Large intestine (tissue), 3 donors: ENCODE measurements around the gene BCO1. TPM values are rescaled to one million over a fixed set of nuclear protein-coding genes. Genes with fewer than 3 reads are reported as not detected.

Experiments
- DNase-seq, 2 donors: peaks; one replicate each; pipeline versions ENCODE4 v3.0.0 to v3.0.0-alpha.2; 2013
- H3K27ac ChIP-seq: one replicate; pipeline ENCODE4 v1.5.1; 2013; ENCODE audit warnings: low read length
- H3K27me3 ChIP-seq: 2 replicates; pipeline ENCODE4 v1.6.1; 2013; ENCODE audit warnings: low read length; ENCODE audit not compliant: control insufficient read depth, insufficient read depth
- H3K36me3 ChIP-seq: 2 replicates; pipeline ENCODE4 v1.6.1; 2013; ENCODE audit warnings: low read length; ENCODE audit not compliant: control insufficient read depth, insufficient read depth
- H3K4me1 ChIP-seq: one replicate; pipeline ENCODE4 v1.6.1; 2013; ENCODE audit warnings: low read length; ENCODE audit not compliant: control insufficient read depth, insufficient read depth
- H3K4me3 ChIP-seq: one replicate; pipeline ENCODE4 v1.5.1; 2013; ENCODE audit warnings: low read length
- H3K9me3 ChIP-seq: one replicate; pipeline ENCODE4 v1.6.1; 2013; ENCODE audit warnings: mild to moderate bottlenecking, low read depth, low read length, moderate library complexity; ENCODE audit not compliant: control insufficient read depth
- WGBS: methylation state at CpG from one replicate; pipeline ENCODE4 v1.1.5; 2013; ENCODE audit warnings: low lambda C conversion rate; ENCODE audit not compliant: insufficient coverage; 5-methylcytosine and 5-hydroxymethylcytosine counted together
- polyA plus RNA-seq: library from polyadenylated mRNA; unstranded; fragments of 120-200 nt; gene quantifications from one replicate; pipeline ENCODE4 v1.2.1, GENCODE V29; 2013

Gene BCO1
- polyA plus RNA-seq, 1 donor = 1.2 TPM

GRCh38 chr16:81275064-81275532 lies 36.6 kb downstream of the BCO1 start:
- H3K9me3 ChIP-seq = no peaks in the 10 kb centered on the region
- WGBS = no CpG with 5 or more reads among the region's 9 CpGs
- H3K4me1 ChIP-seq = peaks cover 38% of the 10 kb centered on the region
- H3K4me3 ChIP-seq = no peak overlapping the region
- H3K36me3 ChIP-seq = no peaks in the 10 kb centered on the region
- DNase-seq = peak in 1 of 2 donors; percentile 30
- no peaks in the 10 kb centered on the region for H3K27me3 ChIP-seq
- peak overlapping the region; percentile 84 for H3K27ac ChIP-seq

- Histone ChIP-seq H3K36me3 (no peaks in the 10 kb centered on the region), H3K4me1 (peaks cover 38% of the 10 kb centered on the region), H3K27me3 (no peaks in the 10 kb centered on the region), H3K9me3 (no peaks in the 10 kb centered on the region), H3K27ac (peak overlapping the region; percentile 84), H3K4me3 (no peak overlapping the region)
- no CpG with 5 or more reads among the region's 9 CpGs for whole genome bisulfite sequencing
- DNase-seq = peak; percentile 79 to 86
These were observed 37.3 kb downstream of the BCO1 start for GRCh38 chr16:81275795-81276194.

- Histone ChIP-seq H3K4me3 (no peak overlapping the region), H3K27me3 (no peaks in the 10 kb centered on the region), H3K36me3 (no peaks in the 10 kb centered on the region), H3K9me3 (no peaks in the 10 kb centered on the region), H3K4me1 (peaks cover 38% of the 10 kb centered on the region), H3K27ac (peak overlapping the region; percentile 47)
- 100% methylated on average over 1 of the region's 3 CpGs for WGBS
- no peak for DNase-seq
These were observed 37.8 kb downstream of the BCO1 start for GRCh38 chr16:81276323-81276722.

- WGBS = 40% methylated on average over 1 of the region's 6 CpGs
- no peaks in the 10 kb centered on the region for H3K9me3 ChIP-seq
- peak in 1 of 2 donors; percentile 51 for DNase-seq
- no peaks in the 10 kb centered on the region for H3K27me3 ChIP-seq
- H3K27ac ChIP-seq = no peak overlapping the region
- peaks cover 38% of the 10 kb centered on the region for H3K4me1 ChIP-seq
- no peak overlapping the region for H3K4me3 ChIP-seq
- no peaks in the 10 kb centered on the region for H3K36me3 ChIP-seq
These were observed 39.1 kb downstream of the BCO1 start for GRCh38 chr16:81277541-81278080.

GRCh38 chr16:81278526-81278925 lies 40.0 kb downstream of the BCO1 start:
- H3K27me3 ChIP-seq = no peaks in the 10 kb centered on the region
- H3K36me3 ChIP-seq = no peaks in the 10 kb centered on the region
- no peaks in the 10 kb centered on the region for H3K9me3 ChIP-seq
- DNase-seq = no peak
- WGBS = no CpG with 5 or more reads among the region's 4 CpGs
- H3K4me3 ChIP-seq = no peak overlapping the region
- H3K27ac ChIP-seq = no peak overlapping the region
- peaks cover 35% of the 10 kb centered on the region for H3K4me1 ChIP-seq

GRCh38 chr16:81279392-81279791 lies 40.9 kb downstream of the BCO1 start:
- Histone ChIP-seq H3K4me3 (no peak overlapping the region), H3K27ac (no peak overlapping the region), H3K36me3 (no peaks in the 10 kb centered on the region), H3K27me3 (no peaks in the 10 kb centered on the region), H3K9me3 (no peaks in the 10 kb centered on the region), H3K4me1 (peaks cover 28% of the 10 kb centered on the region)
- no peak for DNase-seq
- 71% methylated on average over 2 of the region's 4 CpGs for WGBS

GRCh38 chr16:81280393-81280792 lies 41.9 kb downstream of the BCO1 start:
- no peak for DNase-seq
- Histone ChIP-seq H3K36me3 (no peaks in the 10 kb centered on the region), H3K4me3 (no peak overlapping the region), H3K27me3 (no peaks in the 10 kb centered on the region), H3K9me3 (no peaks in the 10 kb centered on the region), H3K27ac (no peak overlapping the region), H3K4me1 (peaks cover 18% of the 10 kb centered on the region)
- 100% methylated on average over 1 of the region's 3 CpGs for WGBS

GRCh38 chr16:81283044-81283443 lies 44.6 kb downstream of the BCO1 start:
- Histone ChIP-seq H3K27ac (no peak overlapping the region), H3K9me3 (no peaks in the 10 kb centered on the region), H3K4me3 (no peak overlapping the region), H3K27me3 (no peaks in the 10 kb centered on the region), H3K36me3 (no peaks in the 10 kb centered on the region), H3K4me1 (no peaks in the 10 kb centered on the region)
- DNase-seq = no peak
- no CpG with 5 or more reads among the region's 3 CpGs for WGBS

- no peaks in the 10 kb centered on the region for H3K4me1 ChIP-seq
- no CpG with 5 or more reads among the region's 8 CpGs for WGBS
- DNase-seq = no peak
- no peaks in the 10 kb centered on the region for H3K9me3 ChIP-seq
- no peaks in the 10 kb centered on the region for H3K27me3 ChIP-seq
- no peak overlapping the region for H3K27ac ChIP-seq
- H3K4me3 ChIP-seq = no peak overlapping the region
- no peaks in the 10 kb centered on the region for H3K36me3 ChIP-seq
These were observed 46.6 kb downstream of the BCO1 start for GRCh38 chr16:81284995-81285600.

- no peak for DNase-seq
- Histone ChIP-seq H3K27me3 (no peaks in the 10 kb centered on the region), H3K27ac (no peak overlapping the region), H3K36me3 (no peaks in the 10 kb centered on the region), H3K4me1 (no peaks in the 10 kb centered on the region), H3K4me3 (no peak overlapping the region), H3K9me3 (no peaks in the 10 kb centered on the region)
- WGBS = 100% methylated on average over 1 of the region's 1 CpG
These were observed 47.7 kb downstream of the BCO1 start for GRCh38 chr16:81286190-81286589.

GRCh38 chr16:81291117-81291516 lies 52.6 kb downstream of the BCO1 start:
- no peaks in the 10 kb centered on the region for H3K27me3 ChIP-seq
- no peak overlapping the region for H3K27ac ChIP-seq
- no peaks in the 10 kb centered on the region for H3K9me3 ChIP-seq
- no peak overlapping the region for H3K4me3 ChIP-seq
- H3K36me3 ChIP-seq = no peaks in the 10 kb centered on the region
- peaks cover 4% of the 10 kb centered on the region for H3K4me1 ChIP-seq
- no CpG with 5 or more reads among the region's 9 CpGs for WGBS
- no peak for DNase-seq
